Measurements from ENCODE around the gene SPRED3.

GRCh38 chr19:38346837-38347236 is 41.7 kb upstream of the SPRED3 start:
- TF ChIP-seq EZH2phosphoT487 (IDR thresholded peaks at IDR 0.05; ENCODE audit: low read depth, severe bottlenecking, unreplicated experiment), result no peak
- TF ChIP-seq CTCF (IDR thresholded peaks at IDR 0.05; ENCODE audit: poor library complexity), result no peak

Measured in hepatocyte (in vitro differentiated cells).